Endothelial cell of umbilical vein (primary cell): Measurements from ENCODE around the gene DGKD. TPM values are rescaled to one million over a fixed set of nuclear protein-coding genes. Genes with fewer than 3 reads are reported as not detected.

ENCODE experiments used
- BruUV-seq: library from RNA; stranded (reverse); fragments of 400-500 nt; replicated peaks from 2 replicates; lab custom pipeline; 2021; lab: Mats Ljungman, UMichigan
- CTCF ChIA-PET: fragments of 300-600, 350-600 bp; sonication (Branson Sonifier 250); formaldehyde crosslinking; loops from one replicate; lab custom pipeline; 2021; ENCODE audit warnings: antibody characterized with exemption, inconsistent platforms; lab: Charles Lee
- POLR2A ChIA-PET: fragments of 300-600, 350-600 bp; sonication (Branson Sonifier 250); formaldehyde crosslinking; loops from one replicate; lab custom pipeline; 2021; ENCODE audit warnings: antibody characterized with exemption, inconsistent platforms; lab: Charles Lee
- DNase-seq: peaks from one replicate; pipeline ENCODE4 v3.0.0-alpha.2; 2011; ENCODE audit warnings: low read depth, low spot score
- FAIRE-seq: peaks from 2 replicates; lab custom pipeline; 2011; peaks lifted over from hg19 to GRCh38; lab: Jason Lieb, UNC
- H2AFZ ChIP-seq: 2 replicates; pipeline ENCODE4 v1.6.0; 2012; ENCODE audit warnings: low read depth, low read length, control low read depth, inconsistent platforms
- H3K27ac ChIP-seq: 2 replicates; pipeline ENCODE4 v1.5.1; 2011; ENCODE audit warnings: low read depth, mild to moderate bottlenecking, control low read depth, low read length, moderate library complexity; ENCODE audit not compliant: insufficient read depth
- H3K27me3 ChIP-seq, 2 experiments: 2 replicates each; pipeline versions ENCODE4 v1.6.0 to v1.6.1; 2011; ENCODE audit warnings: low read length in 2 of 2, mixed read lengths in 1 of 2; ENCODE audit not compliant: control insufficient read depth in 2 of 2, insufficient read depth in 2 of 2
- H3K36me3 ChIP-seq, 2 experiments: 2 replicates in 1 of 2; 3 replicates in 1 of 2; pipeline ENCODE4 v1.5.1; 2011; ENCODE audit warnings: low read length in 2 of 2, mild to moderate bottlenecking in 1 of 2, moderate library complexity in 1 of 2; ENCODE audit not compliant: control insufficient read depth in 2 of 2, insufficient read depth in 2 of 2; ENCODE audit errors: extremely low read depth in 1 of 2
- H3K4me1 ChIP-seq: 3 replicates; pipeline ENCODE4 v1.5.1; 2011; ENCODE audit warnings: mild to moderate bottlenecking, low read length; ENCODE audit not compliant: control insufficient read depth, insufficient read depth; ENCODE audit errors: extremely low read depth
- H3K4me2 ChIP-seq: 2 replicates; pipeline ENCODE4 v1.6.1; 2011; ENCODE audit warnings: low read length, control low read depth, mixed read lengths; ENCODE audit not compliant: insufficient read depth
- H3K4me3 ChIP-seq, 3 experiments: fragments of 200-600 bp in 1 of 3; sonication (generic), shearing (Covaris generic) in 1 of 3; replicated peaks in 1 of 3; 2 replicates each; pipeline ENCODE4 v1.5.1; 2011 to 2016; ENCODE audit warnings: control low read depth in 3 of 3, low read length in 3 of 3, mild to moderate bottlenecking in 2 of 3, inconsistent platforms in 1 of 3, low read depth in 1 of 3, moderate library complexity in 1 of 3; ENCODE audit not compliant: insufficient read depth in 1 of 3
- H3K79me2 ChIP-seq: 2 replicates; pipeline ENCODE4 v1.6.0; 2012; ENCODE audit warnings: low read length, inconsistent platforms; ENCODE audit not compliant: control insufficient read depth, insufficient read depth
- H3K9ac ChIP-seq: replicated peaks from 2 replicates; pipeline ENCODE3; 2011; ENCODE audit warnings: low read length, control low read depth; ENCODE audit not compliant: insufficient read depth; ENCODE audit errors: extremely low read depth
- H3K9me1 ChIP-seq: replicated peaks from 3 replicates; pipeline ENCODE4 v1.6.0; 2011; ENCODE audit warnings: mild to moderate bottlenecking, low read length; ENCODE audit not compliant: control insufficient read depth, insufficient read depth; ENCODE audit errors: extremely low read depth
- H3K9me3 ChIP-seq: replicated peaks from 2 replicates; pipeline ENCODE4 v1.5.1; 2012; ENCODE audit warnings: low read length, inconsistent platforms; ENCODE audit not compliant: control insufficient read depth, insufficient read depth
- H4K20me1 ChIP-seq: replicated peaks from 2 replicates; pipeline ENCODE3; 2011; ENCODE audit warnings: mild to moderate bottlenecking, low read length; ENCODE audit not compliant: control insufficient read depth, insufficient read depth; ENCODE audit errors: extremely low read depth
- CTCF ChIP-seq, 2 donors: IDR thresholded peaks; 1 replicate in 1 of 2; 2 replicates in 1 of 2; pipeline ENCODE4 v1.5.1; 2011; ENCODE audit warnings: low read length in 2 of 2, mild to moderate bottlenecking in 2 of 2, moderate library complexity in 2 of 2, control low read depth in 1 of 2, inconsistent platforms in 1 of 2, low read depth in 1 of 2; ENCODE audit not compliant: insufficient read depth in 1 of 2; ENCODE audit errors: extremely low read depth in 1 of 2
- EZH2 ChIP-seq: IDR thresholded peaks from 2 replicates; pipeline ENCODE4 v1.6.1; 2012; ENCODE audit warnings: borderline replicate concordance, low read depth, mild to moderate bottlenecking, moderate library complexity, low read length, inconsistent platforms; ENCODE audit not compliant: severe bottlenecking
- FOS ChIP-seq: IDR thresholded peaks from 2 replicates; pipeline ENCODE4 v1.6.1; 2011; ENCODE audit warnings: mild to moderate bottlenecking, low read length, moderate library complexity, borderline replicate concordance; ENCODE audit not compliant: insufficient read depth
- GATA2 ChIP-seq: IDR thresholded peaks from 2 replicates; pipeline ENCODE4 v1.7.0; 2011; ENCODE audit warnings: low read depth, mild to moderate bottlenecking, moderate library complexity, mixed read lengths, low read length; ENCODE audit not compliant: insufficient read length, insufficient read depth
- JUN ChIP-seq: IDR thresholded peaks from 2 replicates; pipeline ENCODE4 v1.6.1; 2011; ENCODE audit warnings: borderline replicate concordance, low read depth; ENCODE audit not compliant: insufficient read length, insufficient read depth
- MYC ChIP-seq: IDR thresholded peaks from one replicate; pipeline ENCODE4 v1.6.1; 2011; ENCODE audit warnings: mild to moderate bottlenecking, low read depth, low read length
- POLR2A ChIP-seq: IDR thresholded peaks from 2 replicates; pipeline ENCODE4 v1.6.1; 2012; ENCODE audit warnings: low read depth, mild to moderate bottlenecking, control low read depth, low read length
- POLR2AphosphoS5 ChIP-seq: IDR thresholded peaks from 2 replicates; pipeline ENCODE4 v1.6.1; 2012; ENCODE audit warnings: low read depth, mild to moderate bottlenecking, control low read depth, low read length, moderate library complexity; ENCODE audit not compliant: insufficient read depth
- dilution Hi-C: fragments of 300-500 bp; cut with MboI; formaldehyde crosslinking; loops from one replicate; pipeline ENCODE4 v1.15.0; 2019; ENCODE audit warnings: low sequenced_read_pairs; ENCODE audit not compliant: extremely low pct_ligation_motif_present
- intact Hi-C: fragments of 100-400 bp; cut with micrococcal nuclease; formaldehyde crosslinking; loops from one replicate; pipeline ENCODE4 v1.10.0; 2022
- polyA plus RNA-seq, 4 experiments: library from polyadenylated mRNA; depleted of rRNA in 3 of 4; stranded (reverse) in 3 of 4; unstranded in 1 of 4; fragments of >200 nt; gene quantifications; 2 replicates each; pipeline versions ENCODE4 v1.2.1 to v1.2.3, GENCODE V29; 2011 to 2012; ENCODE audit warnings: missing spikeins in 1 of 4
- total RNA-seq: library from RNA; stranded (reverse); gene quantifications from 2 replicates; pipeline ENCODE4 v1.2.3, GENCODE V29; 2021
- TF ChIP-seq, protein P1 (sequence below): IDR thresholded peaks from 2 replicates; pipeline ENCODE4 v1.6.1; 2011; ENCODE audit not compliant: insufficient read depth, insufficient read length

DGKD gene
- total and polyA plus RNA-seq, 2 donors (not counting 3 experiments of a cell fraction or from before 2014, with no cell fraction given), result 10.8 to 36.6 TPM

DNA sequence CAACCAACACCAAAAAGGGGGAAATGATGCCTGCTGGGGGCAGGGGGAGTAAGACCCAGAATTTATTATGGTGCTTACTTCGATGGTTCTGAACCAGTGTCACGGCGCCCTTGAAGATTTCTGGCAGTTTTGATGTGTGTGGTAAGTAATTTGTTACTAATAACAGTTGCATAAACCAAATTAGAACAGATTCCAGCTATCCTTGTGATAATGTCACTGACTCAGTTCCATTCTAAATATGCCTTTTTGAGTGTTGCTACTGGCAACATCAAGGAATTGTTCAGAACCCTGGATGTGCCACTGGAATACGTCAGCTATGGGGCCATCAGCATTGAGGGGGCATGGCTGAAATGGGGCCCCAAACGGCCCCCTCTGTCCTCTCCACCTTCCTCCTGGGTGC, 35.0 kb upstream of the DGKD start:
- intact Hi-C loops (no loop called here), dilution Hi-C loops (no loop called here)
- no peaks in the 10 kb centered on the region for H3K9me3 ChIP-seq
- H3K9ac ChIP-seq, result no peak overlapping the region
- H3K9me1 ChIP-seq, result no peaks in the 10 kb centered on the region
- no peak for FAIRE-seq
- H2AFZ ChIP-seq, result no peak overlapping the region
- CTCF ChIA-PET, result no interaction called here
- H3K79me2 ChIP-seq, result no peaks in the 10 kb centered on the region
- H3K27ac ChIP-seq, result no peak overlapping the region
- no peak for TF ChIP-seq CTCF (IDR thresholded peaks at IDR 0.05; ENCODE audit: extremely low read depth in 1 of 2, insufficient read depth in 1 of 2, low read depth in 1 of 2, low read length in 2 of 2)
- no peak for TF ChIP-seq EZH2
- TF ChIP-seq POLR2A, result no peak
- no peaks in the 10 kb centered on the region for H4K20me1 ChIP-seq
- POLR2A ChIA-PET, result no interaction called here
- no peaks in the 10 kb centered on the region for H3K36me3 ChIP-seq
- no peak overlapping the region for H3K4me3 ChIP-seq
- peaks cover 3 to 7% of the 10 kb centered on the region in 2 experiments for H3K27me3 ChIP-seq
- no peaks in the 10 kb centered on the region for H3K4me1 ChIP-seq
- BruUV-seq, result no TSS peak
- DNase-seq, result no peak
- no peak overlapping the region for H3K4me2 ChIP-seq

DNA sequence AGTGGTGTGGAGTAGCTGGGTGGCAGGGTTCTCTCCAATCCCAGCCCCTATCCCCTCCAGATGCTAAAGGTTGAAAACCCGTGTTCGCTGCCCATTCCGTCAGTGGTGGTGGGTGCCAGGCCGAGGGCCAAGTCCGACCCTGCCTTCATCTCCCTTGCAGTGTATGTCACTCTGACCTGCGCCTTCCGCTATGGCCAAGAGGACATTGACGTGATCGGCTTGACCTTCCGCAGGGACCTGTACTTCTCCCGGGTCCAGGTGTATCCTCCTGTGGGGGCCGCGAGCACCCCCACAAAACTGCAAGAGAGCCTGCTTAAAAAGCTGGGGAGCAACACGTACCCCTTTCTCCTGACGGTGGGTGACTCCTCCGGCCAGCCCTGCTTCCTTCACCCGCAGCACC, 33.8 kb upstream of the DGKD start:
- intact Hi-C loops (no loop called here), dilution Hi-C loops (no loop called here)
- Histone ChIP-seq H3K4me3 (no peak overlapping the region), H3K4me1 (no peaks in the 10 kb centered on the region), H3K27me3 (peaks cover 3 to 7% of the 10 kb centered on the region in 2 experiments), H3K27ac (no peak overlapping the region), H3K36me3 (no peaks in the 10 kb centered on the region), H3K9ac (no peak overlapping the region), H2AFZ (no peak overlapping the region), H3K9me3 (no peaks in the 10 kb centered on the region), H4K20me1 (no peaks in the 10 kb centered on the region), H3K79me2 (no peaks in the 10 kb centered on the region), H3K4me2 (no peak overlapping the region), H3K9me1 (no peaks in the 10 kb centered on the region)
- FAIRE-seq, result no peak
- TF ChIP-seq CTCF (IDR thresholded peaks at IDR 0.05; ENCODE audit: extremely low read depth in 1 of 2, insufficient read depth in 1 of 2, low read depth in 1 of 2, low read length in 2 of 2) (no peak), POLR2A (no peak), POLR2AphosphoS5 (no peak), JUN (no peak), MYC (no peak), FOS (no peak), EZH2 (no peak), GATA2 (no peak)
- TF ChIP-seq, protein P1, sequence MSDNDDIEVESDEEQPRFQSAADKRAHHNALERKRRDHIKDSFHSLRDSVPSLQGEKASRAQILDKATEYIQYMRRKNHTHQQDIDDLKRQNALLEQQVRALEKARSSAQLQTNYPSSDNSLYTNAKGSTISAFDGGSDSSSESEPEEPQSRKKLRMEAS, result no peak
- POLR2A ChIA-PET, result no interaction called here
- DNase-seq, result no peak
- BruUV-seq, result no TSS peak
- CTCF ChIA-PET, result no interaction called here
